MM.1S (cell line): Measurements from ENCODE around the gene SOX18.

Experiments used
- DNase-seq: peaks from one replicate; pipeline ENCODE4 v3.0.0-alpha.2; 2015
- H2AFZ ChIP-seq: fragments of 300-600 bp; sonication (generic); 2 replicates; pipeline ENCODE4 v1.6.0; 2016; ENCODE audit warnings: antibody characterized with exemption, low read length
- H3F3A ChIP-seq: fragments of 300-600 bp; sonication (generic); 2 replicates; pipeline ENCODE4 v1.6.1; 2016; ENCODE audit warnings: mild to moderate bottlenecking, antibody characterized with exemption, low read length, moderate library complexity, mixed read lengths; ENCODE audit not compliant: insufficient read depth
- H3K27ac ChIP-seq: fragments of 300-600 bp; sonication (generic); 2 replicates; pipeline ENCODE4 v1.5.1; 2016; ENCODE audit warnings: mild to moderate bottlenecking, low read length
- H3K27me3 ChIP-seq: fragments of 300-600 bp; sonication (generic); replicated peaks from 2 replicates; pipeline ENCODE4 v1.6.0; 2016; ENCODE audit warnings: low read length; ENCODE audit not compliant: insufficient read depth
- H3K36me3 ChIP-seq: fragments of 300-600 bp; sonication (generic); replicated peaks from 2 replicates; pipeline ENCODE4 v1.6.1; 2016; ENCODE audit warnings: mild to moderate bottlenecking, low read length, mixed read lengths; ENCODE audit not compliant: insufficient read depth
- H3K4me1 ChIP-seq: fragments of 300-600 bp; sonication (generic); 2 replicates; pipeline ENCODE4 v1.6.1; 2016; ENCODE audit warnings: low read length, mixed read lengths
- H3K4me2 ChIP-seq: fragments of 300-600 bp; sonication (generic); 2 replicates; pipeline ENCODE4 v1.6.0; 2016; ENCODE audit warnings: low read depth, low read length
- H3K4me3 ChIP-seq: fragments of 300-600 bp; sonication (generic); 2 replicates; pipeline ENCODE4 v1.5.1; 2016; ENCODE audit warnings: low read length, mixed read lengths
- H3K79me2 ChIP-seq: fragments of 300-600 bp; sonication (generic); 2 replicates; pipeline ENCODE4 v1.6.1; 2016; ENCODE audit warnings: mixed run types, low read length, mixed read lengths
- H3K9ac ChIP-seq: fragments of 300-600 bp; sonication (generic); 2 replicates; pipeline ENCODE4 v1.6.1; 2016; ENCODE audit warnings: low read length, mixed read lengths
- H3K9me2 ChIP-seq: fragments of 300-600 bp; sonication (generic); replicated peaks from 2 replicates; pipeline ENCODE4 v1.6.1; 2016; ENCODE audit warnings: mild to moderate bottlenecking, low read length, mixed read lengths; ENCODE audit not compliant: insufficient read depth
- H3K9me3 ChIP-seq: fragments of 300-600 bp; sonication (generic); replicated peaks from 2 replicates; pipeline ENCODE4 v1.6.1; 2016; ENCODE audit warnings: mild to moderate bottlenecking, low read length, mixed read lengths; ENCODE audit not compliant: insufficient read depth
- H4K20me1 ChIP-seq: fragments of 300-600 bp; sonication (generic); 2 replicates; pipeline ENCODE4 v1.6.1; 2016; ENCODE audit warnings: mild to moderate bottlenecking, low read length, moderate library complexity, mixed read lengths; ENCODE audit not compliant: insufficient read depth
- EZH2 ChIP-seq: fragments of 300-600 bp; sonication (generic); optimal IDR thresholded peaks from 2 replicates; pipeline ENCODE3; 2017; ENCODE audit warnings: low read depth, mild to moderate bottlenecking, antibody characterized with exemption, low read length, mixed read lengths
- EZH2phosphoT487 ChIP-seq: fragments of 300-600 bp; sonication (generic); IDR thresholded peaks from 2 replicates; pipeline ENCODE4 v1.6.1; 2018; ENCODE audit warnings: antibody characterized with exemption, low read length
- TF ChIP-seq, protein P1 (sequence below): fragments of 300-600 bp; sonication (generic); IDR thresholded peaks from 2 replicates; pipeline ENCODE4 v1.5.1; 2016; ENCODE audit warnings: antibody characterized with exemption, low read length, mixed read lengths

Gene SOX18

DNA sequence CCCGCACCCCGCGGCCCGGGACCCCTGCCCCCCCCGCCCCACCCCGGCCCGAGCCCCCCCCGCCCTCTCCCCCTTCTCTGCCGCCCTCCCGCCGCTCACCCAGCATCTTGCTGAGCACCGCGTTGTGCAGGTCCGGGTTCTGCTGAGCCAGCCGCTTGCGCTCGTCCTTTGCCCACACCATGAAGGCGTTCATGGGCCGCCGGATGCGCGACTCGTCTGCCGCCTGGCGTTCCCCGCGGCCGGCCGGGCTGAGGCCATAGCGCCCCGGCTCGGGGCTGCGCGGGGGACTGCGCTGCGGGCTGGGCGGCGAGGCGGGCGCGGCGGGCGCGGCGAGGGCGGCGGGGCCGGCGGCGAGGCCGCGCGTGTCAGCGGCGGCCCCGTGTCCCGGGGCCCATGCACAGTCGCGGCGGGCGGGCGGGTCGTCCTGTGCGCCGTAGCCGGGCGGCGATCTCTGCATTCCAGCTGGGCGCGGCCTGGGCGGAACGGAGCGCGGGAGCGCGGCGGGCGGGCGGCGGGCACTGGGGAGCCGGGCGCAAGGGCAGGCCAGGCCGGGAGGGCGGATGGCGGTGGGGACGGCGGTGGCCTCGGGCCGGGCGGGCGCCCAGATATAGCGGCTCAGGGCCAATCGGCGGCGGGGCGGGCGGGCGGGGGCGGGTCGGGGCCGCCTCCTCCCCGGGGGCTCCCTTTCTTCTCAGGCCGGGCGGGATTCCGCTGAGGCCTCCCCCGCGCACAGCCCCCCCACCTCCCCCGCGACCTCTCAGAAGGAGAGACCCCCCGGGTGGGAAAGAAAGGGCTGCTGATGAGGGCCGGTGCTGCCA lies at the start of gene SOX18:
TSS of gene SOX18 (minus strand) at position 580 of the 818 bp plus-strand sequence. CDS start at position 457, 123 bp downstream.
- no peaks in the 10 kb centered on the region for H3K36me3 ChIP-seq
- no peak within 1 kb of the TSS for H3K27ac ChIP-seq
- H3K4me2 ChIP-seq: no peak within 1 kb of the TSS
- H3F3A ChIP-seq: no peaks in the 10 kb centered on the region
- TF ChIP-seq EZH2 (no peak), EZH2phosphoT487 (no peak)
- TF ChIP-seq, protein P1, sequence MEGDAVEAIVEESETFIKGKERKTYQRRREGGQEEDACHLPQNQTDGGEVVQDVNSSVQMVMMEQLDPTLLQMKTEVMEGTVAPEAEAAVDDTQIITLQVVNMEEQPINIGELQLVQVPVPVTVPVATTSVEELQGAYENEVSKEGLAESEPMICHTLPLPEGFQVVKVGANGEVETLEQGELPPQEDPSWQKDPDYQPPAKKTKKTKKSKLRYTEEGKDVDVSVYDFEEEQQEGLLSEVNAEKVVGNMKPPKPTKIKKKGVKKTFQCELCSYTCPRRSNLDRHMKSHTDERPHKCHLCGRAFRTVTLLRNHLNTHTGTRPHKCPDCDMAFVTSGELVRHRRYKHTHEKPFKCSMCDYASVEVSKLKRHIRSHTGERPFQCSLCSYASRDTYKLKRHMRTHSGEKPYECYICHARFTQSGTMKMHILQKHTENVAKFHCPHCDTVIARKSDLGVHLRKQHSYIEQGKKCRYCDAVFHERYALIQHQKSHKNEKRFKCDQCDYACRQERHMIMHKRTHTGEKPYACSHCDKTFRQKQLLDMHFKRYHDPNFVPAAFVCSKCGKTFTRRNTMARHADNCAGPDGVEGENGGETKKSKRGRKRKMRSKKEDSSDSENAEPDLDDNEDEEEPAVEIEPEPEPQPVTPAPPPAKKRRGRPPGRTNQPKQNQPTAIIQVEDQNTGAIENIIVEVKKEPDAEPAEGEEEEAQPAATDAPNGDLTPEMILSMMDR: no peak
- H3K4me1 ChIP-seq: no peaks in the 10 kb centered on the region
- no peak within 1 kb of the TSS for H2AFZ ChIP-seq
- no peaks in the 10 kb centered on the region for H3K9me3 ChIP-seq
- peaks cover 84% of the 10 kb centered on the region for H3K27me3 ChIP-seq
- H3K9me2 ChIP-seq: no peaks in the 10 kb centered on the region
- no peaks in the 10 kb centered on the region for H3K79me2 ChIP-seq
- H3K4me3 ChIP-seq: no peak within 1 kb of the TSS
- no peaks in the 10 kb centered on the region for H4K20me1 ChIP-seq
- DNase-seq: no peak
- no peak within 1 kb of the TSS for H3K9ac ChIP-seq

DNA sequence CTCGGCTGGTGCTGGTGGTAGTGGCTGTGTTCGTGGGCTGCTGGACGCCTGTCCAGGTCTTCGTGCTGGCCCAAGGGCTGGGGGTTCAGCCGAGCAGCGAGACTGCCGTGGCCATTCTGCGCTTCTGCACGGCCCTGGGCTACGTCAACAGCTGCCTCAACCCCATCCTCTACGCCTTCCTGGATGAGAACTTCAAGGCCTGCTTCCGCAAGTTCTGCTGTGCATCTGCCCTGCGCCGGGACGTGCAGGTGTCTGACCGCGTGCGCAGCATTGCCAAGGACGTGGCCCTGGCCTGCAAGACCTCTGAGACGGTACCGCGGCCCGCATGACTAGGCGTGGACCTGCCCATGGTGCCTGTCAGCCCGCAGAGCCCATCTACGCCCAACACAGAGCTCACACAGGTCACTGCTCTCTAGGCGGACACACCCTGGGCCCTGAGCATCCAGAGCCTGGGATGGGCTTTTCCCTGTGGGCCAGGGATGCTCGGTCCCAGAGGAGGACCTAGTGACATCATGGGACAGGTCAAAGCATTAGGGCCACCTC lies 49.1 kb upstream of the SOX18 start:
- TF ChIP-seq, protein P1: no peak
- TF ChIP-seq EZH2phosphoT487: no peak
- TF ChIP-seq EZH2: no peak
- no peak for DNase-seq
- Histone ChIP-seq H2AFZ (no peak overlapping the region), H3F3A (no peaks in the 10 kb centered on the region), H3K27ac (no peak overlapping the region), H3K9me2 (no peaks in the 10 kb centered on the region), H3K36me3 (no peaks in the 10 kb centered on the region), H3K9me3 (no peaks in the 10 kb centered on the region), H4K20me1 (no peaks in the 10 kb centered on the region), H3K9ac (no peak overlapping the region), H3K27me3 (peaks cover 64% of the 10 kb centered on the region), H3K79me2 (no peaks in the 10 kb centered on the region), H3K4me1 (peaks cover 13% of the 10 kb centered on the region), H3K4me2 (no peak overlapping the region), H3K4me3 (no peak overlapping the region)

DNA sequence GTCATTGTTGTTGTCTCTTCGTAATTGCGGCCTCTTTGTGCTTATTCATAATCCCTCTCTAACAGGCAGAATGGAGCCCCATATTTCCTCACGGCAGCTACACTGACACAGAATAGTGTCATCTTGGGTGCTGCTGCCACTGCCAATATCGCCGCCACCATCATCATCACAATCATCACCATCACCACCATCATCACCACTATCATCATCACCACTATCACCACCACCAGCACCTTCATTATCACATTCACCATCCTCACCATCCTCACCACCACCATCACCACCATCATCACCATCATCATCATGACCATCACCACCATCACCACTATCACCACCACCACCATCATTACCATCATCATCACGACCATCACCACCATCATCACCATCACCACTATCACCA lies 47.1 kb upstream of the SOX18 start:
- Histone ChIP-seq H3K36me3 (no peaks in the 10 kb centered on the region), H3K9me2 (no peaks in the 10 kb centered on the region), H3K4me3 (no peak overlapping the region), H3K4me2 (no peak overlapping the region), H3K9me3 (no peaks in the 10 kb centered on the region), H2AFZ (no peak overlapping the region), H3K27me3 (peaks cover 58% of the 10 kb centered on the region), H3K79me2 (no peaks in the 10 kb centered on the region), H3F3A (no peaks in the 10 kb centered on the region), H3K27ac (no peak overlapping the region), H3K4me1 (peaks cover 13% of the 10 kb centered on the region), H3K9ac (no peak overlapping the region), H4K20me1 (no peaks in the 10 kb centered on the region)
- no peak for DNase-seq
- TF ChIP-seq EZH2phosphoT487 (no peak), EZH2 (no peak)
- TF ChIP-seq, protein P1: no peak
